H1 (cell line): ENCODE data around the gene ATP4A. TPM values are rescaled to one million over a fixed set of nuclear protein-coding genes. Genes with fewer than 3 reads are reported as not detected.

Source experiments
- CTCF ChIA-PET: fragments of 300-600 bp; sonication (Branson Sonifier 250); formaldehyde crosslinking; loops from one replicate; lab custom pipeline; 2021; ENCODE audit not compliant: partially characterized antibody; lab: Charles Lee
- POLR2A ChIA-PET: fragments of 300-600 bp; sonication (Branson Sonifier 250); formaldehyde crosslinking; loops from one replicate; lab custom pipeline; 2021; ENCODE audit warnings: inconsistent platforms; ENCODE audit not compliant: partially characterized antibody; lab: Charles Lee
- DNase-seq, 2 experiments: peaks; one replicate each; pipeline versions ENCODE4 v3.0.0 to v3.0.0-alpha.2; 2010 to 2022; ENCODE audit warnings: low spot score in 2 of 2, low read depth in 1 of 2, mixed read lengths in 1 of 2
- FAIRE-seq: peaks from 2 replicates; lab custom pipeline; 2011; peaks lifted over from hg19 to GRCh38; lab: Jason Lieb, UNC
- H2AFZ ChIP-seq: 2 replicates; pipeline ENCODE4 v1.8.1; 2012; ENCODE audit warnings: low read length, inconsistent platforms
- H2AK5ac ChIP-seq: 2 replicates; pipeline ENCODE4 v1.6.1; 2013; ENCODE audit warnings: low read depth, low read length
- H2BK120ac ChIP-seq: replicated peaks from 2 replicates; pipeline ENCODE3; 2013; ENCODE audit warnings: low read depth, low read length, inconsistent platforms
- H2BK12ac ChIP-seq: 2 replicates; pipeline ENCODE4 v1.6.1; 2013; ENCODE audit warnings: low read depth, low read length
- H2BK15ac ChIP-seq: 2 replicates; pipeline ENCODE4 v1.6.1; 2013; ENCODE audit warnings: low read length
- H2BK20ac ChIP-seq: 2 replicates; pipeline ENCODE4 v1.6.1; 2013; ENCODE audit warnings: low read length
- H2BK5ac ChIP-seq: 2 replicates; pipeline ENCODE4 v1.6.1; 2013; ENCODE audit warnings: low read depth, low read length
- H3K14ac ChIP-seq: 2 replicates; pipeline ENCODE4 v1.6.1; 2013; ENCODE audit warnings: inconsistent platforms; ENCODE audit not compliant: insufficient read length
- H3K18ac ChIP-seq: 2 replicates; pipeline ENCODE4 v1.6.1; 2013; ENCODE audit warnings: low read length; ENCODE audit errors: extremely low read depth
- H3K23ac ChIP-seq: 2 replicates; pipeline ENCODE4 v1.6.1; 2013; ENCODE audit warnings: inconsistent platforms; ENCODE audit not compliant: insufficient read length
- H3K23me2 ChIP-seq: 2 replicates; pipeline ENCODE4 v1.6.1; 2013; ENCODE audit warnings: low read depth, low read length
- H3K27ac ChIP-seq: 2 replicates; pipeline ENCODE4 v1.6.1; 2011; ENCODE audit warnings: low read depth, low read length, inconsistent platforms
- H3K27me3 ChIP-seq, 4 experiments: replicated peaks in 1 of 4; 1 replicate in 1 of 4; 2 replicates in 3 of 4; pipeline versions ENCODE4 v1.6.1 to v1.8.1; 2011 to 2013; ENCODE audit warnings: low read length in 3 of 4, mild to moderate bottlenecking in 3 of 4, inconsistent platforms in 2 of 4, mixed read lengths in 2 of 4, moderate library complexity in 1 of 4; ENCODE audit not compliant: control insufficient read depth in 3 of 4, insufficient read depth in 3 of 4; ENCODE audit errors: extremely low read depth in 1 of 4
- H3K36me3 ChIP-seq, 4 experiments: 2 replicates each; pipeline versions ENCODE4 v1.6.1 to v1.8.1; 2011 to 2013; ENCODE audit warnings: mild to moderate bottlenecking in 4 of 4, low read length in 3 of 4, moderate library complexity in 2 of 4, control low read depth in 1 of 4, inconsistent platforms in 1 of 4; ENCODE audit not compliant: insufficient read depth in 4 of 4, control insufficient read depth in 2 of 4
- H3K4ac ChIP-seq: replicated peaks from 2 replicates; pipeline ENCODE3; 2013; ENCODE audit warnings: low read length, low read depth, mixed read lengths, inconsistent platforms; ENCODE audit not compliant: insufficient read length
- H3K4me1 ChIP-seq, 4 experiments: replicated peaks in 1 of 4; 1 replicate in 1 of 4; 2 replicates in 3 of 4; pipeline versions ENCODE4 v1.6.1 to v1.8.1; 2011 to 2013; ENCODE audit warnings: low read length in 3 of 4, inconsistent platforms in 2 of 4, mixed read lengths in 1 of 4; ENCODE audit not compliant: insufficient read depth in 4 of 4, control insufficient read depth in 3 of 4
- H3K4me2 ChIP-seq, 2 experiments: 2 replicates each; pipeline versions ENCODE4 v1.6.1 to v1.8.1; 2011 to 2013; ENCODE audit warnings: low read depth in 2 of 2, low read length in 2 of 2, control low read depth in 1 of 2, inconsistent platforms in 1 of 2, mild to moderate bottlenecking in 1 of 2; ENCODE audit not compliant: insufficient read depth in 1 of 2
- H3K4me3 ChIP-seq, 4 experiments: fragments of 200-600, 300-600 bp in 1 of 4; sonication (generic), shearing (Covaris generic), sonication (Bioruptor Twin) in 1 of 4; 2 replicates each; pipeline versions ENCODE4 v1.5.1 to v1.8.1; 2011 to 2016; ENCODE audit warnings: low read length in 4 of 4, low read depth in 3 of 4, control low read depth in 2 of 4, inconsistent platforms in 2 of 4, mild to moderate bottlenecking in 2 of 4, mixed read lengths in 1 of 4, moderate library complexity in 1 of 4; ENCODE audit not compliant: insufficient read depth in 2 of 4; ENCODE audit errors: extremely low read depth in 1 of 4
- H3K56ac ChIP-seq: replicated peaks from 2 replicates; pipeline ENCODE3; 2013; ENCODE audit warnings: low read depth, mild to moderate bottlenecking, mixed read lengths, low read length, inconsistent platforms; ENCODE audit not compliant: insufficient read length
- H3K79me1 ChIP-seq: 2 replicates; pipeline ENCODE4 v1.6.1; 2013; ENCODE audit warnings: low read depth, low read length, control low read depth
- H3K79me2 ChIP-seq, 2 experiments: 2 replicates each; pipeline versions ENCODE4 v1.6.1 to v1.8.1; 2012 to 2013; ENCODE audit warnings: low read length in 2 of 2, mild to moderate bottlenecking in 2 of 2, inconsistent platforms in 1 of 2; ENCODE audit not compliant: insufficient read depth in 2 of 2, control insufficient read depth in 1 of 2
- H3K9ac ChIP-seq, 4 experiments: replicated peaks in 1 of 4; 1 replicate in 1 of 4; 2 replicates in 3 of 4; pipeline versions ENCODE4 v1.6.1 to v1.8.1; 2011 to 2013; ENCODE audit warnings: low read depth in 3 of 4, low read length in 3 of 4, control low read depth in 2 of 4, mild to moderate bottlenecking in 2 of 4, moderate library complexity in 2 of 4, inconsistent platforms in 1 of 4; ENCODE audit errors: extremely low read depth in 1 of 4
- H3K9me3 ChIP-seq, 2 experiments: 2 replicates each; pipeline versions ENCODE4 v1.6.1 to v1.8.1; 2012 to 2013; ENCODE audit warnings: mild to moderate bottlenecking in 2 of 2, moderate library complexity in 2 of 2, control low read depth in 1 of 2, inconsistent platforms in 1 of 2, low read depth in 1 of 2, low read length in 1 of 2, mixed read lengths in 1 of 2; ENCODE audit not compliant: insufficient read depth in 2 of 2
- H4K20me1 ChIP-seq, 2 experiments: replicated peaks in 1 of 2; 2 replicates each; pipeline versions ENCODE3 to v1.8.1; 2011 to 2013; ENCODE audit warnings: inconsistent platforms in 2 of 2, low read length in 2 of 2, mild to moderate bottlenecking in 1 of 2; ENCODE audit not compliant: insufficient read depth in 2 of 2, control insufficient read depth in 1 of 2
- H4K5ac ChIP-seq: 2 replicates; pipeline ENCODE4 v1.6.1; 2013; ENCODE audit warnings: low read length, low read depth, mixed read lengths, inconsistent platforms; ENCODE audit not compliant: insufficient read length
- H4K8ac ChIP-seq: 2 replicates; pipeline ENCODE4 v1.8.0; 2013; ENCODE audit warnings: mild to moderate bottlenecking, moderate library complexity, low read length, inconsistent platforms; ENCODE audit not compliant: insufficient read depth; ENCODE audit errors: extremely low read depth
- H4K91ac ChIP-seq: replicated peaks from 2 replicates; pipeline ENCODE3; 2013; ENCODE audit warnings: low read length, mixed read lengths, inconsistent platforms; ENCODE audit not compliant: insufficient read length
- POLR2A ChIP-seq, 2 experiments: IDR thresholded peaks; 1 replicate in 1 of 2; 2 replicates in 1 of 2; pipeline ENCODE4 v1.6.1; 2011; ENCODE audit warnings: low read depth in 2 of 2, low read length in 2 of 2, mild to moderate bottlenecking in 2 of 2; ENCODE audit errors: control extremely low read depth in 1 of 2
- RAD21 ChIP-seq, 2 experiments: IDR thresholded peaks in 1 of 2; conservative IDR thresholded peaks in 1 of 2; 2 replicates each; pipeline ENCODE4 v1.6.1; 2011; ENCODE audit warnings: low read depth in 2 of 2, low read length in 2 of 2, improper control_type of control experiment in 1 of 2, inconsistent platforms in 1 of 2, mild to moderate bottlenecking in 1 of 2, moderate library complexity in 1 of 2
- TAF7 ChIP-seq: optimal IDR thresholded peaks from 2 replicates; pipeline ENCODE3; 2011; ENCODE audit warnings: low read depth, mild to moderate bottlenecking, inconsistent platforms, low read length, moderate library complexity, borderline replicate concordance
- YY1 ChIP-seq: IDR thresholded peaks from 2 replicates; pipeline ENCODE4 v1.6.1; 2011; ENCODE audit warnings: low read depth, mild to moderate bottlenecking, low read length
- WGBS, 2 experiments: shearing (Covaris generic) in 1 of 2; methylation state at CpG; one replicate each; pipeline versions ENCODE4 v1.1.6 to v1.1.7; 2013 to 2015; ENCODE audit warnings: low lambda C conversion rate in 2 of 2, mixed read lengths in 2 of 2, inconsistent platforms in 1 of 2, low coverage in 1 of 2, missing lambda C conversion rate in 1 of 2; ENCODE audit not compliant: insufficient replicate concordance in 2 of 2, insufficient coverage in 1 of 2, insufficient read length in 1 of 2; ENCODE audit errors: extremely low coverage in 1 of 2, missing lambda C conversion rate in 1 of 2; 5-methylcytosine and 5-hydroxymethylcytosine counted together
- polyA plus RNA-seq, 7 experiments: library from polyadenylated mRNA; depleted of rRNA in 3 of 7; stranded (reverse) in 5 of 7; unstranded in 2 of 7; fragments of >200 nt in 5 of 7; fragments of 200-250 nt in 2 of 7; gene quantifications; 1 replicate in 5 of 7; 2 replicates in 1 of 7; 4 replicates in 1 of 7; pipeline versions ENCODE4 v1.2.1 to v1.2.3, GENCODE V29; 2011 to 2013; ENCODE audit warnings: missing spikeins in 2 of 7, mixed read lengths in 2 of 7
- total RNA-seq: library from RNA; stranded (reverse); fragmentation: NEBNext Ultra II Directional; extraction: Animal tissue kit (Norgen Biotek cat#: 25700); gene quantifications from 2 replicates; pipeline ENCODE4 v1.2.1, GENCODE V29; 2021
- TF ChIP-seq, protein P1 (sequence below): IDR thresholded peaks from 2 replicates; pipeline ENCODE4 v1.6.1; 2012; ENCODE audit warnings: low read length, inconsistent platforms

The ATP4A gene
- total and polyA plus RNA-seq, 2 of the 8 experiments (the other 6 are each of a cell fraction or from before 2014, with no cell fraction given) = 0.50 to 1.2 TPM

DNA sequence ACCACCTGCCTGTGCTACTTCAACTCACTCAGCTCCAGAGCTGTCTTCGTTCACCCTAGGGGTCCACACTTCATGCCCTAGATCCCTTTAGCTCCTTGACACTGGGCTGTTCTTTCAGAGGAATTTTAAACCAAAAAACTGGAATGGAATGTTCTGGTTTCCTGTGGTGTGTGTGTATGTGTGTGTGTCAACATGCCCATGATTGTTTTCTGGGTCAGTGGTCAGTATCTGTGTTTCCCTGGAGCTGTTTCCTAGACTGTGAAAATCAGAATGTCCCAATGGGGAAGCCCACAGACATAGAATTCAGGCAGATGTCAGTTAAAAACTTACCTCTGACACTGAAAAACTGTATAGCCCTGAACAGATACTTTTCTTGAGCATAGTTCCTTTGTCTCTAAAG lies 23.9 kb upstream of the ATP4A start:
- Histone ChIP-seq H3K79me1 (no peaks in the 10 kb centered on the region), H2AK5ac (no peak overlapping the region), H4K5ac (no peak overlapping the region), H3K4me1 (no peaks in the 10 kb centered on the region), H3K9ac (no peak overlapping the region), H3K23ac (no peak overlapping the region), H2BK20ac (no peak overlapping the region), H4K91ac (no peak overlapping the region), H2BK5ac (no peak overlapping the region), H3K36me3 (no peaks in the 10 kb centered on the region), H3K56ac (no peak overlapping the region), H3K4me3 (no peak overlapping the region), H3K27ac (no peak overlapping the region), H2AFZ (no peak overlapping the region), H3K4ac (no peak overlapping the region), H3K18ac (no peak overlapping the region), H3K79me2 (no peaks in the 10 kb centered on the region), H4K20me1 (no peaks in the 10 kb centered on the region), H3K23me2 (no peaks in the 10 kb centered on the region), H3K27me3 (no peaks in the 10 kb centered on the region; a peak in 3 of 7 replicates), H3K14ac (no peak overlapping the region), H2BK15ac (no peak overlapping the region), H3K4me2 (no peak overlapping the region), H2BK120ac (no peak overlapping the region), H3K9me3 (no peaks in the 10 kb centered on the region; a peak in 1 of 4 replicates)
- whole genome bisulfite sequencing, 2 experiments = 73% methylated on average over 1 of the region's 1 CpG; no CpG with 5 or more reads in 1 of the 2 experiments
- DNase-seq (no peak), FAIRE-seq (no peak)
- CTCF ChIA-PET = interaction anchor here (0.7 to 10.2 kb wide), 3 partner anchors 12 to 39 kb away, joined by 4 to 90 read pairs (median 65); no protein-coding TSS in a partner anchor
- TF ChIP-seq YY1 (no peak), RAD21 (IDR thresholded peaks at IDR 0.05 in 1 of 2, conservative IDR thresholded peaks at IDR 0.05 in 1 of 2; ENCODE audit: low read depth in 2 of 2, low read length in 2 of 2) (no peak), TAF7 (no peak), POLR2A (IDR thresholded peaks at IDR 0.05; ENCODE audit: control extremely low read depth in 1 of 2, low read depth in 2 of 2, low read length in 2 of 2) (no peak)
- TF ChIP-seq, protein P1, sequence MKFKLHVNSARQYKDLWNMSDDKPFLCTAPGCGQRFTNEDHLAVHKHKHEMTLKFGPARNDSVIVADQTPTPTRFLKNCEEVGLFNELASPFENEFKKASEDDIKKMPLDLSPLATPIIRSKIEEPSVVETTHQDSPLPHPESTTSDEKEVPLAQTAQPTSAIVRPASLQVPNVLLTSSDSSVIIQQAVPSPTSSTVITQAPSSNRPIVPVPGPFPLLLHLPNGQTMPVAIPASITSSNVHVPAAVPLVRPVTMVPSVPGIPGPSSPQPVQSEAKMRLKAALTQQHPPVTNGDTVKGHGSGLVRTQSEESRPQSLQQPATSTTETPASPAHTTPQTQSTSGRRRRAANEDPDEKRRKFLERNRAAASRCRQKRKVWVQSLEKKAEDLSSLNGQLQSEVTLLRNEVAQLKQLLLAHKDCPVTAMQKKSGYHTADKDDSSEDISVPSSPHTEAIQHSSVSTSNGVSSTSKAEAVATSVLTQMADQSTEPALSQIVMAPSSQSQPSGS = no peak
- TF ChIP-seq, all 59 proteins: peak for 0
- Histone ChIP-seq H4K8ac (no peak overlapping the region), H2BK12ac (no peak overlapping the region)
- POLR2A ChIA-PET = interaction anchor here (1.3 to 1.6 kb wide), 3 partner anchors 17 to 77 kb away, joined by 3 to 4 read pairs (median 4); partner anchors contain the start of gene DMKN
